Mammary epithelial cell (primary cell): ENCODE measurements around the gene RILP.

Source experiments
- EZH2 ChIP-seq: IDR thresholded peaks from 2 replicates; pipeline ENCODE4 v1.6.1; 2012; ENCODE audit warnings: low read length, inconsistent platforms, borderline replicate concordance
- TF ChIP-seq, protein P1 (sequence below), 2 donors: IDR thresholded peaks in 1 of 2; conservative IDR thresholded peaks in 1 of 2; 2 replicates each; pipeline ENCODE4 v1.5.1; 2011 to 2012; ENCODE audit warnings: inconsistent platforms in 2 of 2, low read length in 2 of 2, mild to moderate bottlenecking in 2 of 2, control low read depth in 1 of 2, low read depth in 1 of 2; ENCODE audit not compliant: insufficient read depth in 1 of 2; ENCODE audit errors: extremely low read depth in 1 of 2

- TF ChIP-seq, protein P1, sequence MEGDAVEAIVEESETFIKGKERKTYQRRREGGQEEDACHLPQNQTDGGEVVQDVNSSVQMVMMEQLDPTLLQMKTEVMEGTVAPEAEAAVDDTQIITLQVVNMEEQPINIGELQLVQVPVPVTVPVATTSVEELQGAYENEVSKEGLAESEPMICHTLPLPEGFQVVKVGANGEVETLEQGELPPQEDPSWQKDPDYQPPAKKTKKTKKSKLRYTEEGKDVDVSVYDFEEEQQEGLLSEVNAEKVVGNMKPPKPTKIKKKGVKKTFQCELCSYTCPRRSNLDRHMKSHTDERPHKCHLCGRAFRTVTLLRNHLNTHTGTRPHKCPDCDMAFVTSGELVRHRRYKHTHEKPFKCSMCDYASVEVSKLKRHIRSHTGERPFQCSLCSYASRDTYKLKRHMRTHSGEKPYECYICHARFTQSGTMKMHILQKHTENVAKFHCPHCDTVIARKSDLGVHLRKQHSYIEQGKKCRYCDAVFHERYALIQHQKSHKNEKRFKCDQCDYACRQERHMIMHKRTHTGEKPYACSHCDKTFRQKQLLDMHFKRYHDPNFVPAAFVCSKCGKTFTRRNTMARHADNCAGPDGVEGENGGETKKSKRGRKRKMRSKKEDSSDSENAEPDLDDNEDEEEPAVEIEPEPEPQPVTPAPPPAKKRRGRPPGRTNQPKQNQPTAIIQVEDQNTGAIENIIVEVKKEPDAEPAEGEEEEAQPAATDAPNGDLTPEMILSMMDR (conservative IDR thresholded peaks at IDR 0.05 in 1 of 2, IDR thresholded peaks at IDR 0.05 in 1 of 2; ENCODE audit: extremely low read depth in 1 of 2, insufficient read depth in 1 of 2, low read depth in 1 of 2, low read length in 2 of 2) = peak; percentile 63 to 94
- no peak for TF ChIP-seq EZH2
These were observed 20.0 kb downstream of the RILP start for GRCh38 chr17:1629504-1630310.
